ENCODE measurements around the gene INHBE.

- TF ChIP-seq, protein P1, sequence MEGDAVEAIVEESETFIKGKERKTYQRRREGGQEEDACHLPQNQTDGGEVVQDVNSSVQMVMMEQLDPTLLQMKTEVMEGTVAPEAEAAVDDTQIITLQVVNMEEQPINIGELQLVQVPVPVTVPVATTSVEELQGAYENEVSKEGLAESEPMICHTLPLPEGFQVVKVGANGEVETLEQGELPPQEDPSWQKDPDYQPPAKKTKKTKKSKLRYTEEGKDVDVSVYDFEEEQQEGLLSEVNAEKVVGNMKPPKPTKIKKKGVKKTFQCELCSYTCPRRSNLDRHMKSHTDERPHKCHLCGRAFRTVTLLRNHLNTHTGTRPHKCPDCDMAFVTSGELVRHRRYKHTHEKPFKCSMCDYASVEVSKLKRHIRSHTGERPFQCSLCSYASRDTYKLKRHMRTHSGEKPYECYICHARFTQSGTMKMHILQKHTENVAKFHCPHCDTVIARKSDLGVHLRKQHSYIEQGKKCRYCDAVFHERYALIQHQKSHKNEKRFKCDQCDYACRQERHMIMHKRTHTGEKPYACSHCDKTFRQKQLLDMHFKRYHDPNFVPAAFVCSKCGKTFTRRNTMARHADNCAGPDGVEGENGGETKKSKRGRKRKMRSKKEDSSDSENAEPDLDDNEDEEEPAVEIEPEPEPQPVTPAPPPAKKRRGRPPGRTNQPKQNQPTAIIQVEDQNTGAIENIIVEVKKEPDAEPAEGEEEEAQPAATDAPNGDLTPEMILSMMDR (conservative IDR thresholded peaks at IDR 0.05; ENCODE audit: low read length), result peak; percentile 88
- no peak for TF ChIP-seq EZH2phosphoT487 (IDR thresholded peaks at IDR 0.05; ENCODE audit: borderline replicate concordance)
Measured at GRCh38 chr12:57459055-57459749, 4.1 kb downstream of the INHBE start.
